Neural progenitor cell (in vitro differentiated cells): ENCODE data around the gene PLK5.

Experiments used
- EZH2 ChIP-seq: fragments of 200-600 bp; sonication (generic); IDR thresholded peaks from 2 replicates; pipeline ENCODE4 v1.6.1; 2017; ENCODE audit warnings: antibody characterized with exemption, mild to moderate bottlenecking, moderate library complexity
- EZH2phosphoT487 ChIP-seq: fragments of 200-600 bp; sonication (generic); IDR thresholded peaks from 2 replicates; pipeline ENCODE4 v1.6.1; 2017; ENCODE audit warnings: antibody characterized with exemption
- TF ChIP-seq, protein P1 (sequence below): fragments of 200-600 bp; sonication (generic); IDR thresholded peaks from 2 replicates; pipeline ENCODE4 v1.5.1; 2017; ENCODE audit warnings: antibody characterized with exemption, mild to moderate bottlenecking

DNA sequence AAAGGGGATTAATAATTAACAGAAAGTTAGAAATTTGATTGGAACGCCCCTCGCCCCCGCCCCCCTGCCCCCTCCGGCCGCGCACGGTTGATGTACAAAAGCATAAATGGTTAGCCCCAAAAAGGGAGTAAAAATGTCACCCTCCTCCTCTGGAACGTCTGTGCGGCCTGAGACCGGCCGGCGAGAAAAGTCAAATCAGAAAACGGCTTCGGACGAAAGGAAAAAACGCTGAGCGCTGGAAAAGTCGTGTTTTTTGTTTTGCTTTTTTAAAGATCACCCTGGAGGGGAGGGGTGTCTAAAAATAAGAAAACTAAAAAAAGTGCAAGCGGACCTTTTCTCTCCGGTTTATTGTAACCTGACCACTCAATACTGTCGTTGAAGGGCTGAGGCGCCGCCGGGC lies 31.1 kb downstream of the PLK5 start:
- TF ChIP-seq, protein P1, sequence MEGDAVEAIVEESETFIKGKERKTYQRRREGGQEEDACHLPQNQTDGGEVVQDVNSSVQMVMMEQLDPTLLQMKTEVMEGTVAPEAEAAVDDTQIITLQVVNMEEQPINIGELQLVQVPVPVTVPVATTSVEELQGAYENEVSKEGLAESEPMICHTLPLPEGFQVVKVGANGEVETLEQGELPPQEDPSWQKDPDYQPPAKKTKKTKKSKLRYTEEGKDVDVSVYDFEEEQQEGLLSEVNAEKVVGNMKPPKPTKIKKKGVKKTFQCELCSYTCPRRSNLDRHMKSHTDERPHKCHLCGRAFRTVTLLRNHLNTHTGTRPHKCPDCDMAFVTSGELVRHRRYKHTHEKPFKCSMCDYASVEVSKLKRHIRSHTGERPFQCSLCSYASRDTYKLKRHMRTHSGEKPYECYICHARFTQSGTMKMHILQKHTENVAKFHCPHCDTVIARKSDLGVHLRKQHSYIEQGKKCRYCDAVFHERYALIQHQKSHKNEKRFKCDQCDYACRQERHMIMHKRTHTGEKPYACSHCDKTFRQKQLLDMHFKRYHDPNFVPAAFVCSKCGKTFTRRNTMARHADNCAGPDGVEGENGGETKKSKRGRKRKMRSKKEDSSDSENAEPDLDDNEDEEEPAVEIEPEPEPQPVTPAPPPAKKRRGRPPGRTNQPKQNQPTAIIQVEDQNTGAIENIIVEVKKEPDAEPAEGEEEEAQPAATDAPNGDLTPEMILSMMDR, result no peak
- TF ChIP-seq EZH2phosphoT487, result no peak
- no peak for TF ChIP-seq EZH2
